ENCODE data around the gene TEC. TPM values are rescaled to one million over a fixed set of nuclear protein-coding genes. Genes with fewer than 3 reads are reported as not detected.

TEC gene
- polyA plus RNA-seq, 1 donor (not counting 4 experiments of a cell fraction or from before 2014, with no cell fraction given), result 0.39 TPM

DNA sequence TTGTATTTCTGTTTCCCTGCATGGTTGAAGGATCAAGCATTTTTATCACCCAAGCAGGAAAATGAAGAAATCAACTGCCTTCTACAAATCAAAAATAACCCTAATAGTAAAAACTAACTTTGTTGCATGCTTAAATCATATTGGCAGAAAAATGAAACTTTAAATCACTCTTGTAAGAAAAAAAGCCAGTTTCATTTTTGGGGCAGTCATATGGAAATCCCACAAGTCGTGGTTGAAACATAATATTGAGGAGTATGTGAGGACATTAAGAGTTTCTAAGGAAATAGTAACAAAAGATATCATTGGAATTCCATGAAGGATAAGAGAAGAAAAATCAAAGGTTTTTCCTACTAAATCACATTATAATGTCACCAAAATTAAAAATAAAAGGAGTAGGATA lies 8.4 kb downstream of the TEC start:
- no peak for DNase-seq (ENCODE audit: low read depth, low spot score)

DNA sequence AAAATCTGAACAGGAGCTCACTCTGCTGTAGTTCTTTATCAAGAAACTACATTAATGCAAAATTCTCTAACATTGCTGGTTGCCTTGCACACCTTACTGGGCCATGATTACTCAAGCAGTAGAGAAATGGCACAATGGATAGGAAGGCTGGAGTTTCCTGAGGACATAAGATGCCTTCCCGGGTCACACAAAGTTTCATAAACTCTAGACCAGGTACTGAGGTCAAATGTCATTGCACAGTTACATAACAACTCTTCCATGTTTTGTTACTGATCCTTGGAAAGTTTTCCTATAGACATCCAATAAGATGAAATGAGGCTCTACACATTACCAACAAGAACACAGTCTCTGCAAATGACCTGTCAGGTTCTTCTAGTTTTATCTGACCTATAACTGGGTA lies 9.9 kb downstream of the TEC start:
- Histone ChIP-seq H4K20me1 (ENCODE audit: control insufficient read depth, extremely low read depth, insufficient read depth, low read length) (no peaks in the 10 kb centered on the region), H3K9me1 (ENCODE audit: control insufficient read depth, extremely low read depth, insufficient read depth, low read length) (no peaks in the 10 kb centered on the region), H3K27ac (ENCODE audit: control insufficient read depth, insufficient read depth, low read length) (no peak overlapping the region), H3K9ac (ENCODE audit: control insufficient read depth, extremely low read depth, insufficient read depth, low read length) (no peak overlapping the region), H3K36me3 (ENCODE audit: control insufficient read depth in 2 of 2, extremely low read depth in 1 of 2, insufficient read depth in 2 of 2, low read length in 2 of 2) (no peaks in the 10 kb centered on the region), H3K4me3 (ENCODE audit: control insufficient read depth in 2 of 3, extremely low read depth in 1 of 3, insufficient read depth in 2 of 3, low read depth in 1 of 3, low read length in 3 of 3) (no peak overlapping the region), H3K4me1 (ENCODE audit: control insufficient read depth, extremely low read depth, insufficient read depth, low read length) (no peaks in the 10 kb centered on the region), H3K79me2 (ENCODE audit: control insufficient read depth, insufficient read depth, low read length) (no peaks in the 10 kb centered on the region), H2AFZ (ENCODE audit: control insufficient read depth, low read length) (no peak overlapping the region), H3K27me3 (ENCODE audit: control insufficient read depth, extremely low read depth, insufficient read depth, low read length) (no peaks in the 10 kb centered on the region), H3K9me3 (ENCODE audit: control insufficient read depth, low read depth, low read length) (no peaks in the 10 kb centered on the region), H3K4me2 (ENCODE audit: control insufficient read depth, extremely low read depth, insufficient read depth, low read depth, low read length) (no peak overlapping the region)
- no peak for DNase-seq (ENCODE audit: low read depth, low spot score)
- no peak for FAIRE-seq
- no peak for TF ChIP-seq EZH2 (IDR thresholded peaks at IDR 0.05; ENCODE audit: low read length)
- TF ChIP-seq, protein P1, sequence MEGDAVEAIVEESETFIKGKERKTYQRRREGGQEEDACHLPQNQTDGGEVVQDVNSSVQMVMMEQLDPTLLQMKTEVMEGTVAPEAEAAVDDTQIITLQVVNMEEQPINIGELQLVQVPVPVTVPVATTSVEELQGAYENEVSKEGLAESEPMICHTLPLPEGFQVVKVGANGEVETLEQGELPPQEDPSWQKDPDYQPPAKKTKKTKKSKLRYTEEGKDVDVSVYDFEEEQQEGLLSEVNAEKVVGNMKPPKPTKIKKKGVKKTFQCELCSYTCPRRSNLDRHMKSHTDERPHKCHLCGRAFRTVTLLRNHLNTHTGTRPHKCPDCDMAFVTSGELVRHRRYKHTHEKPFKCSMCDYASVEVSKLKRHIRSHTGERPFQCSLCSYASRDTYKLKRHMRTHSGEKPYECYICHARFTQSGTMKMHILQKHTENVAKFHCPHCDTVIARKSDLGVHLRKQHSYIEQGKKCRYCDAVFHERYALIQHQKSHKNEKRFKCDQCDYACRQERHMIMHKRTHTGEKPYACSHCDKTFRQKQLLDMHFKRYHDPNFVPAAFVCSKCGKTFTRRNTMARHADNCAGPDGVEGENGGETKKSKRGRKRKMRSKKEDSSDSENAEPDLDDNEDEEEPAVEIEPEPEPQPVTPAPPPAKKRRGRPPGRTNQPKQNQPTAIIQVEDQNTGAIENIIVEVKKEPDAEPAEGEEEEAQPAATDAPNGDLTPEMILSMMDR (optimal IDR thresholded peaks at IDR 0.05 in 1 of 3, IDR thresholded peaks at IDR 0.05 in 1 of 3, conservative IDR thresholded peaks at IDR 0.05 in 1 of 3; ENCODE audit: extremely low read depth in 1 of 3, insufficient read depth in 2 of 3, low read length in 3 of 3), result no peak
- dilution Hi-C loops (cut with MboI; ENCODE audit: extremely low pct_ligation_motif_present, low sequenced_read_pairs), result no loop called here

More for the DNA sequence above, 8.4 kb downstream of the TEC start:
- no peak for FAIRE-seq
- H3K4me1 ChIP-seq (ENCODE audit: control insufficient read depth, extremely low read depth, insufficient read depth, low read length), result no peaks in the 10 kb centered on the region
- H3K27ac ChIP-seq (ENCODE audit: control insufficient read depth, insufficient read depth, low read length), result no peak overlapping the region
- TF ChIP-seq, protein P1 (optimal IDR thresholded peaks at IDR 0.05 in 1 of 3, IDR thresholded peaks at IDR 0.05 in 1 of 3, conservative IDR thresholded peaks at IDR 0.05 in 1 of 3; ENCODE audit: extremely low read depth in 1 of 3, insufficient read depth in 2 of 3, low read length in 3 of 3), result no peak
- no peak for TF ChIP-seq EZH2 (IDR thresholded peaks at IDR 0.05; ENCODE audit: low read length)
- no peaks in the 10 kb centered on the region for H3K27me3 ChIP-seq (ENCODE audit: control insufficient read depth, extremely low read depth, insufficient read depth, low read length)
- H2AFZ ChIP-seq (ENCODE audit: control insufficient read depth, low read length), result no peak overlapping the region
- no peak overlapping the region for H3K4me2 ChIP-seq (ENCODE audit: control insufficient read depth, extremely low read depth, insufficient read depth, low read depth, low read length)
- H3K9me1 ChIP-seq (ENCODE audit: control insufficient read depth, extremely low read depth, insufficient read depth, low read length), result no peaks in the 10 kb centered on the region
- H3K79me2 ChIP-seq (ENCODE audit: control insufficient read depth, insufficient read depth, low read length), result no peaks in the 10 kb centered on the region
- H3K9ac ChIP-seq (ENCODE audit: control insufficient read depth, extremely low read depth, insufficient read depth, low read length), result no peak overlapping the region
- H3K4me3 ChIP-seq (ENCODE audit: control insufficient read depth in 2 of 3, extremely low read depth in 1 of 3, insufficient read depth in 2 of 3, low read depth in 1 of 3, low read length in 3 of 3), result no peak overlapping the region
- no peaks in the 10 kb centered on the region for H3K9me3 ChIP-seq (ENCODE audit: control insufficient read depth, low read depth, low read length)
- no peaks in the 10 kb centered on the region for H4K20me1 ChIP-seq (ENCODE audit: control insufficient read depth, extremely low read depth, insufficient read depth, low read length)
- no peaks in the 10 kb centered on the region for H3K36me3 ChIP-seq (ENCODE audit: control insufficient read depth in 2 of 2, extremely low read depth in 1 of 2, insufficient read depth in 2 of 2, low read length in 2 of 2)
- dilution Hi-C loops (cut with MboI; ENCODE audit: extremely low pct_ligation_motif_present, low sequenced_read_pairs), result no loop called here

Measured in keratinocyte (primary cell).